Stomach (tissue), 4 donors: ENCODE measurements around the gene EGR2.

Experiments
- POLR2A ChIP-seq, 4 donors: fragments of 450-650 bp; IDR thresholded peaks; one replicate each; pipeline ENCODE4 v1.6.1; 2016; ENCODE audit warnings: antibody characterized with exemption in 4 of 4, control low read depth in 2 of 4, mild to moderate bottlenecking in 1 of 4, moderate library complexity in 1 of 4
- POLR2AphosphoS5 ChIP-seq, 3 donors: sonication (generic); formaldehyde crosslinking; IDR thresholded peaks; one replicate each; pipeline ENCODE4 v1.6.1; 2016; ENCODE audit warnings: antibody characterized with exemption in 3 of 3
- TF ChIP-seq, protein P1 (sequence below), 7 experiments: fragments of 450-650 bp in 4 of 7; fragments of 200-600 bp in 3 of 7; sonication (generic) in 3 of 7; IDR thresholded peaks; one replicate each; pipeline ENCODE4 v1.5.1; 2016 to 2019; ENCODE audit warnings: antibody characterized with exemption in 7 of 7, control low read depth in 2 of 7, mild to moderate bottlenecking in 1 of 7

DNA sequence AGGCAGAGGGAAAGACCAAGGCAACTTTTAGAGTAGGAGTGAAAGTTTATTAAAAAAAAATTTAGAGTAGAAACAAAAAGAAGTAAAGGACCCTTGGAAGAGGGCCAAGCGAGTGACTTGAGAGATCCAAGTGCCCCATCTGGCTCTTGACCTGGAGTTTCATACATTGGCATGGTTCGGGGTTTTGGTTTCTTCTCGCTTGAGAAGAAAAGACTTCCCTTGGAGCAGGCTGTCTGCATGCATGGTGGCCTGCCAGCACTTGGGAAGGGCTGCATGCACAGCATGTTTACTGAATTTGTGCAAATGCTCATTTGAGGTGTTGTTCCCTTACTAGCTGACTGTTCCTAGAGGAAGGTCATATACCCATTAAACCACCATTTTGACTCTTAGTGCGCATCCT, 20.4 kb downstream of the EGR2 start:
- TF ChIP-seq, protein P1, sequence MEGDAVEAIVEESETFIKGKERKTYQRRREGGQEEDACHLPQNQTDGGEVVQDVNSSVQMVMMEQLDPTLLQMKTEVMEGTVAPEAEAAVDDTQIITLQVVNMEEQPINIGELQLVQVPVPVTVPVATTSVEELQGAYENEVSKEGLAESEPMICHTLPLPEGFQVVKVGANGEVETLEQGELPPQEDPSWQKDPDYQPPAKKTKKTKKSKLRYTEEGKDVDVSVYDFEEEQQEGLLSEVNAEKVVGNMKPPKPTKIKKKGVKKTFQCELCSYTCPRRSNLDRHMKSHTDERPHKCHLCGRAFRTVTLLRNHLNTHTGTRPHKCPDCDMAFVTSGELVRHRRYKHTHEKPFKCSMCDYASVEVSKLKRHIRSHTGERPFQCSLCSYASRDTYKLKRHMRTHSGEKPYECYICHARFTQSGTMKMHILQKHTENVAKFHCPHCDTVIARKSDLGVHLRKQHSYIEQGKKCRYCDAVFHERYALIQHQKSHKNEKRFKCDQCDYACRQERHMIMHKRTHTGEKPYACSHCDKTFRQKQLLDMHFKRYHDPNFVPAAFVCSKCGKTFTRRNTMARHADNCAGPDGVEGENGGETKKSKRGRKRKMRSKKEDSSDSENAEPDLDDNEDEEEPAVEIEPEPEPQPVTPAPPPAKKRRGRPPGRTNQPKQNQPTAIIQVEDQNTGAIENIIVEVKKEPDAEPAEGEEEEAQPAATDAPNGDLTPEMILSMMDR (IDR thresholded peaks at IDR 0.05): no peak
- TF ChIP-seq POLR2AphosphoS5 (IDR thresholded peaks at IDR 0.05) (no peak), POLR2A (IDR thresholded peaks at IDR 0.05) (no peak)
